Mesothelial cell of epicardium (in vitro differentiated cells): ENCODE measurements around the gene TBC1D10A. TPM values are rescaled to one million over a fixed set of nuclear protein-coding genes. Genes with fewer than 3 reads are reported as not detected.
"Not testable (repeated sequence)": the region's sequence is repeated elsewhere in the genome, so short reads cannot be mapped to it uniquely, and the experiment has no call there.

Source experiments
- DNase-seq, 2 experiments: peaks; one replicate each; pipeline ENCODE4 v3.0.0; 2021; ENCODE audit warnings: low spot score in 2 of 2; ENCODE audit not compliant: unreplicated experiment in 2 of 2
- H3K27ac Mint-ChIP-seq: 2 replicates; pipeline ENCODE4 v1.8.0; 2021; ENCODE audit warnings: mixed read lengths
- H3K27me3 Mint-ChIP-seq: 2 replicates; pipeline ENCODE4 v1.8.0; 2021; ENCODE audit warnings: low read depth, mixed read lengths
- H3K36me3 Mint-ChIP-seq: 2 replicates; pipeline ENCODE4 v1.8.0; 2021; ENCODE audit warnings: mixed read lengths
- H3K4me1 Mint-ChIP-seq: 2 replicates; pipeline ENCODE4 v1.8.0; 2021; ENCODE audit warnings: mixed read lengths
- H3K4me3 Mint-ChIP-seq: 2 replicates; pipeline ENCODE4 v1.8.0; 2021; ENCODE audit warnings: mild to moderate bottlenecking, moderate library complexity, mixed read lengths
- H3K9me3 Mint-ChIP-seq: 2 replicates; pipeline ENCODE4 v1.8.0; 2021; ENCODE audit warnings: mixed read lengths
- total RNA-seq: library from RNA; stranded (reverse); gene quantifications from 3 replicates; pipeline ENCODE4 v1.2.1, GENCODE V29; 2021
- TF ChIP-seq, protein P1 (sequence below): fragments of 200-600 bp; sonication (generic); IDR thresholded peaks from one replicate; pipeline ENCODE4 v1.5.0; 2021; ENCODE audit warnings: antibody characterized with exemption; ENCODE audit not compliant: unreplicated experiment

TBC1D10A gene
- total RNA-seq, 1 donor from 2014 or later = 15.1 TPM

DNA sequence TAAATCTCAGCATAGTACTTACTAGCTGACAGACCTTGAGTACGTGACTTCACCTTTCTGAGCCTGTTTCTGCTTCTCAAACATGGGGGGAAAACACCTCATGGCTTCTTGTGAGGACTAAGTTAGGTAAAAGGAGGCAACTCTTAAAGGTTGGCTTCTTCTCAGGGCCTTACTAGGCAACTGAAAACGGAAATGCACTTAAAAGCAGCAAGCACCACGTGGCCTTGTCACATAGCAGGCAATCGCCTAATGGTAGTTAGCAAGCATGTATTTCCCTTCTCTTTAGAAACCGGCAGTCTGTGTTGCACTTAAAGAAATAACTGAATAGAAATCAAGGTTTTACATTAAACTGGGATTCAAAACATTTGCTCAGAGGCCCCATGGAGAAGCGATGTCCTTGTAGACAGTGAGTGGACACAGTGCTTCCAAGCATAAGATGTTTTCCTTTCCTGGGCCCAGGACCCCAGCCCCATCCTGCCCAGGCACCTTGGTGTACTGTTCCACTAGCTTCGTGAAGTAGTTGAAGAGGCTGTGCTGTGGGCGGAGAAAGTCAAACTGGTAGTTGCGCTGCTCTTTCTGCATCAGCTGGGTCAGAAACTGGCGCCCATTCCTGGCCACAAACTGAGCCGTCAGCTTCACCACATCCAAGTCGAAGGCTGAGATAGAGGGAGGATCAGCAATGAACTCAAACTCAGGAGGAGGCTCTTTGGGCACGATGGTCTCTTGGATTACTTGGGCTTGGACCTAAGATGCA is 17.9 kb upstream of the TBC1D10A start:
- Mint-ChIP-seq H3K4me3 (no peak overlapping the region), H3K27me3 (no peaks in the 10 kb centered on the region), H3K4me1 (no peaks in the 10 kb centered on the region), H3K9me3 (no peaks in the 10 kb centered on the region), H3K36me3 (peaks cover 44% of the 10 kb centered on the region), H3K27ac (no peak overlapping the region)
- no peak for DNase-seq
- TF ChIP-seq, protein P1, sequence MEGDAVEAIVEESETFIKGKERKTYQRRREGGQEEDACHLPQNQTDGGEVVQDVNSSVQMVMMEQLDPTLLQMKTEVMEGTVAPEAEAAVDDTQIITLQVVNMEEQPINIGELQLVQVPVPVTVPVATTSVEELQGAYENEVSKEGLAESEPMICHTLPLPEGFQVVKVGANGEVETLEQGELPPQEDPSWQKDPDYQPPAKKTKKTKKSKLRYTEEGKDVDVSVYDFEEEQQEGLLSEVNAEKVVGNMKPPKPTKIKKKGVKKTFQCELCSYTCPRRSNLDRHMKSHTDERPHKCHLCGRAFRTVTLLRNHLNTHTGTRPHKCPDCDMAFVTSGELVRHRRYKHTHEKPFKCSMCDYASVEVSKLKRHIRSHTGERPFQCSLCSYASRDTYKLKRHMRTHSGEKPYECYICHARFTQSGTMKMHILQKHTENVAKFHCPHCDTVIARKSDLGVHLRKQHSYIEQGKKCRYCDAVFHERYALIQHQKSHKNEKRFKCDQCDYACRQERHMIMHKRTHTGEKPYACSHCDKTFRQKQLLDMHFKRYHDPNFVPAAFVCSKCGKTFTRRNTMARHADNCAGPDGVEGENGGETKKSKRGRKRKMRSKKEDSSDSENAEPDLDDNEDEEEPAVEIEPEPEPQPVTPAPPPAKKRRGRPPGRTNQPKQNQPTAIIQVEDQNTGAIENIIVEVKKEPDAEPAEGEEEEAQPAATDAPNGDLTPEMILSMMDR = no peak

DNA sequence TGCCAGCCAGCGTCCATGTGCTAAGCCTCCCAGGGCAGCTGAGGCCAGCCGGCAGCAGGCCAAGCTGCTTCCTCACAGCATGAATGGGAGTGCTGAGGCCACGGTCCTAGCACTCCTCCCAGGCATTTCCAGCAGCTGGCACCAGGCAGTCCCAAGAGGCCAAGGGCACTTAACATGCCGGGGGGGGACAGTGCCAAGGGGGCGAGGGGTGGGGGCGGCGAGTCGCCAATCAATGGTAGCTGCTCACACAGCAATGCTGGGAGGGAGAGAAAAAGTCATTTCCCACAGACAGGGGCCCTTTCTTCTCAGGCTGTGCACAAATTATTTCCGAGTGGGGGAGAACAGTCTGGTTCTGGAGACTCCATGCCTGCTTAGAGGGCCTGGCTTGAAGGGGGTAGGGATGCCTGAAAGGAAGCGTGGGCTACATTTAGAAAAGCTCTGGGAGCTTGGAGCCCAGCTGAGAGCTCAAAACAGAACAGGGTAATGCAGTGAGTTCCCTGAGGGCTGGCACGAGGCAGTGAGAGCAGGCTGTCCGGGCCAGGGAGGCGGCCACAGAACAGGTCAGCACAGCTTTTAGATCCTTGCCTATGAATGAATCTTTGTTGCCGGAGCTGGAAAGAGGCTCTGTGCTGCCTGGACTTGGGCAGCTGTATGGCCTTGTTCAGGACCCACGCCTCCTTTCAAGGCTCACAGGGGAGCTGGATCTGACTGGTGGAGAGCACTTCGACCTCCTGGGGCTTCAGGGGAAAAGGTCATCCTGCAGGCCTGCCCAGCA is 14.4 kb upstream of the TBC1D10A start:
- peaks cover 61% of the 10 kb centered on the region for H3K36me3 Mint-ChIP-seq
- no peaks in the 10 kb centered on the region for H3K9me3 Mint-ChIP-seq
- no peaks in the 10 kb centered on the region for H3K4me1 Mint-ChIP-seq
- no peak for DNase-seq
- no peaks in the 10 kb centered on the region for H3K27me3 Mint-ChIP-seq
- H3K4me3 Mint-ChIP-seq = no peak overlapping the region
- no peak overlapping the region for H3K27ac Mint-ChIP-seq
- TF ChIP-seq, protein P1 = no peak

DNA sequence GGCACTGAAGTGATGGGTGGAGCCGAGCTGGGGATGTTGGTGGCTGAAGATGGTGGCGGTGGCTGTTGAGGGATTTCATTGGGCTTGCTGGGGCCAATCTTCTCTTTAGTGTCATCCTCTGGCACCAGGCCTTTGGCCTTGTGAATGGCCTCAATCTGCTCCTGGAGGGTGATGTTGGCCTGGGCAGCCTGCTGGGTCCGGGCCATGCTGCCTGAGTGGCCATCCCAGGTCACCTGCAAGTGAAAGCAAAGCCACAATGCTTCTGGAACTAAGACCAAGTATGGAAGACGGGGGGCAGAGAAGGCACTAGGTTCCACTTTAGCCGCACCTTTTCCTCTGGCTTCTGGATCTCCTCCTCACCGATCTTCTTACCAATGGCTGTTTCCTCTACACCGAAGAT is 12.1 kb upstream of the TBC1D10A start:
- H3K27me3 Mint-ChIP-seq = no peaks in the 10 kb centered on the region
- no peaks in the 10 kb centered on the region for H3K9me3 Mint-ChIP-seq
- no peak overlapping the region for H3K27ac Mint-ChIP-seq
- peaks cover 74% of the 10 kb centered on the region for H3K36me3 Mint-ChIP-seq
- no peak for DNase-seq
- no peak overlapping the region for H3K4me3 Mint-ChIP-seq
- TF ChIP-seq, protein P1 = no peak
- H3K4me1 Mint-ChIP-seq = no peaks in the 10 kb centered on the region

- not testable (repeated sequence) for H3K9me3 Mint-ChIP-seq, H3K4me3 Mint-ChIP-seq, H3K4me1 Mint-ChIP-seq, H3K27me3 Mint-ChIP-seq, H3K27ac Mint-ChIP-seq, DNase-seq
- peaks cover 71% of the 10 kb centered on the region for H3K36me3 Mint-ChIP-seq
Measured at GRCh38 chr22:30338341-30338740, 11.6 kb upstream of the TBC1D10A start.

DNA sequence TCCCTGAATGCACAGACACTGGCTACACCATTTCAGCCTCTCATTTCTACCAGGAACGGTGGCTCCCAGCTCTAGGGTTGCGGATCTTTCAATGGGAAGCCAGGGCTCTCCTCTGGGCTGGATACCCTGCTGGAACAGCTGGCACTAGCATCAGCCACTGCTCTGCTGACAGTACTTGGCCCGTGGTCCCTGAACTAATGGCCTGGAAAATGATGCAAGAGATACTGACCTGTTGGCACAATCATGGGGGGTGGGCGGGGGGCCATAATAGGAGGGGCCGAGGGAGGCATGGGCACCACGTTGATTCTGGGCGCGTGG is 10.7 kb upstream of the TBC1D10A start:
- Mint-ChIP-seq H3K27ac (no peak overlapping the region), H3K27me3 (no peaks in the 10 kb centered on the region), H3K9me3 (no peaks in the 10 kb centered on the region), H3K4me3 (no peak overlapping the region), H3K36me3 (peaks cover 68% of the 10 kb centered on the region), H3K4me1 (no peaks in the 10 kb centered on the region)
- TF ChIP-seq, protein P1 = no peak
- DNase-seq = no peak

DNA sequence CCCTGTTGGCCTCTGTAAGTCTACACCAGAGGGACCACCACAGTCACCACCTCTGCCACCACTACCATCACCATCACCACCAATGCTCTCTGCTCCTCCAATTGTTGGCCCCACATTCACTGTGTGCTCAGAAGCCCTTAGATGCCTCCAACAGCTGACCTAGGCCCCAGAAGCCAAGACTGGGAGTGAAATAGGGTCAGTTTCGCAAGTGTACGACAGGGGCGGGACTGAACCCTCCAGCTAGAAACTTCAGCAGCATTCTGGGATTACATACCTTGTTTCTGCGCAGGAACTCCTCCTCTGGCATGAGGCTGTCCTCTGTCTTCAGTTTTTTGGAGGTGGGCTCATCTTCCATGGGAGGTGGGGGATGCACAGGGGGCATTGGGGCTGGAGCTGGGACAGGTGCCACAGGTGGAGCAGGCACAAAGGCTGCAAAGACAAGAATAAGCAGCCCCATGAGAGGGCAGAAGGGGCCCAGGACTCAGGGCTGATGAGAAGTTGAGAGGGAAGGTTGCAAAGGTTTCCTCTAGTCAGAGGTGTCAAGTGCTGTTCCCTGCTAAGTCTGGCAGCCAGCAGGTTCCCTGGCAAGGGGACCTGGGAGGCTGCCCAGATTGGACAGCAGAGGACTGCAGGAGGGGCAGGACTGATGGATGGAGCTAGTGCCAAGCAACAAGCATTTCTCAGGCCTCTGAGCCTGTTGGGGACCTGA is 10.2 kb upstream of the TBC1D10A start:
- TF ChIP-seq, protein P1 = no peak
- no peaks in the 10 kb centered on the region for H3K27me3 Mint-ChIP-seq
- no peaks in the 10 kb centered on the region for H3K9me3 Mint-ChIP-seq
- H3K36me3 Mint-ChIP-seq = peaks cover 62% of the 10 kb centered on the region
- no peak for DNase-seq
- no peak overlapping the region for H3K27ac Mint-ChIP-seq
- no peak overlapping the region for H3K4me3 Mint-ChIP-seq
- H3K4me1 Mint-ChIP-seq = no peaks in the 10 kb centered on the region
